HG02884 (cell line): ENCODE data around the gene SREK1IP1.

Experiments used
- ATAC-seq: cut with Tn5 transposase; IDR thresholded peaks from one replicate; pipeline ENCODE4 v1.9.1; 2021; ENCODE audit warnings: mild to moderate bottlenecking, moderate library complexity; ENCODE audit not compliant: unreplicated experiment

SREK1IP1 gene

GRCh38 chr5:64688391-64688790, 80.1 kb downstream of the SREK1IP1 start:
- ATAC-seq = no peak

- ATAC-seq = no peak
Observed at GRCh38 chr5:64685866-64686265, 82.6 kb downstream of the SREK1IP1 start.

GRCh38 chr5:64682608-64683007, 85.9 kb downstream of the SREK1IP1 start:
- ATAC-seq = no peak

GRCh38 chr5:64680289-64680688, 88.2 kb downstream of the SREK1IP1 start:
- no peak for ATAC-seq

GRCh38 chr5:64678374-64678773, 90.1 kb downstream of the SREK1IP1 start:
- no peak for ATAC-seq

- no peak for ATAC-seq
Observed at GRCh38 chr5:64671678-64672077, 96.8 kb downstream of the SREK1IP1 start.

GRCh38 chr5:64670277-64670676, 98.2 kb downstream of the SREK1IP1 start:
- ATAC-seq = no peak
